ENCODE data around the gene RAB31. TPM values are rescaled to one million over a fixed set of nuclear protein-coding genes. Genes with fewer than 3 reads are reported as not detected.
A peak's percentile ranks its signal among the peaks of the same experiment; 100 is the strongest.

Gene RAB31
- total RNA-seq, 4 donors from 2014 or later = 94.0 to 145 (median 107) TPM

DNA sequence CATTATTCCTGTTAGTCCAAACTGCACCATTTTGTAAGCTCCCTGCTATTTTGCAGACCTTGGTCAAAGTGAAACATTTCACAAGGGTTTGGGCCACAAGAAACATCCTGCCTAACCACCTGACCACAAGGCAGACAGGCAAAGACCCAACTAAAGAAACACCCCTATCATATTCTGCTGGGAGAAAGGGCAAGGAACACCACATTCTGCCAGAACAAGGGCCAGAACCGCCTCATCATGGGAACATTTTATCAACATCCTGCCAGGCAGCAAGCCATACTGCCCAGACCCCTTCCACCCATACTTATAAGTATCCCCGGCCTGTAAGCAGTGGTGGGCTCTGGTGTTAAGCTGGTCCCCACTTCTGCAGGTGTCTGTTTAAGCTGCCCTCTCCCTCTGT, 12.0 kb upstream of the RAB31 start:
- Histone ChIP-seq H3K9me3 (no peaks in the 10 kb centered on the region), H3K27ac (replicated peaks in 1 of 4) (no peak overlapping the region), H3K4me1 (no peaks in the 10 kb centered on the region), H3K27me3 (no peaks in the 10 kb centered on the region), H3K36me3 (no peaks in the 10 kb centered on the region), H3K4me3 (no peak overlapping the region)
- peak; percentile 57 for DNase-seq (ENCODE audit: extremely low spot score)
- WGBS = 55% methylated on average over 2 of the region's 2 CpGs
- intact Hi-C loops (cut with DNase I) = no loop called here
- no peak for TF ChIP-seq POLR2AphosphoS5 (IDR thresholded peaks at IDR 0.05)
- TF ChIP-seq POLR2A (IDR thresholded peaks at IDR 0.05; ENCODE audit: low read depth) = no peak
- no peak for TF ChIP-seq EP300 (IDR thresholded peaks at IDR 0.05)
- TF ChIP-seq, protein P1, sequence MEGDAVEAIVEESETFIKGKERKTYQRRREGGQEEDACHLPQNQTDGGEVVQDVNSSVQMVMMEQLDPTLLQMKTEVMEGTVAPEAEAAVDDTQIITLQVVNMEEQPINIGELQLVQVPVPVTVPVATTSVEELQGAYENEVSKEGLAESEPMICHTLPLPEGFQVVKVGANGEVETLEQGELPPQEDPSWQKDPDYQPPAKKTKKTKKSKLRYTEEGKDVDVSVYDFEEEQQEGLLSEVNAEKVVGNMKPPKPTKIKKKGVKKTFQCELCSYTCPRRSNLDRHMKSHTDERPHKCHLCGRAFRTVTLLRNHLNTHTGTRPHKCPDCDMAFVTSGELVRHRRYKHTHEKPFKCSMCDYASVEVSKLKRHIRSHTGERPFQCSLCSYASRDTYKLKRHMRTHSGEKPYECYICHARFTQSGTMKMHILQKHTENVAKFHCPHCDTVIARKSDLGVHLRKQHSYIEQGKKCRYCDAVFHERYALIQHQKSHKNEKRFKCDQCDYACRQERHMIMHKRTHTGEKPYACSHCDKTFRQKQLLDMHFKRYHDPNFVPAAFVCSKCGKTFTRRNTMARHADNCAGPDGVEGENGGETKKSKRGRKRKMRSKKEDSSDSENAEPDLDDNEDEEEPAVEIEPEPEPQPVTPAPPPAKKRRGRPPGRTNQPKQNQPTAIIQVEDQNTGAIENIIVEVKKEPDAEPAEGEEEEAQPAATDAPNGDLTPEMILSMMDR (IDR thresholded peaks at IDR 0.05) = no peak

DNA sequence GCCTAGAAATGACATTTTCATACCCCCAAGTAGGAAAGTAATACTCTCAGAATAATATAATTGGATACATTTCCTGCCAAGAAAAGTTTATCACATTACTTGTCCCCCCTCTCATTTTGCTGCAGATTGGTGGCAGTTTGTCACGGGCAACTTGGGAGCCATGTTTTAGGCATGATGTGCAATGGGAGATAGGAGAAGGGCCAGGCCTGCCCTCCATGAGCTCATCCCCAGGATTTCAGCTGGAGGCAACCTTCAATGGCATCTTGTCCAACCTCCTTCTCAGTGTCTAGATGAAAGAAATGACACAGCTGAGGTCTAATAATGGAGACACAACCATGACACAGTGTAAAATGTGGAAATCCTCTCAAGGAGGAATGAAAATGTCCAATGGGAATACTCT, 11.4 kb upstream of the RAB31 start:
- H3K36me3 ChIP-seq = no peaks in the 10 kb centered on the region
- peak; percentile 10 for DNase-seq (ENCODE audit: extremely low spot score)
- no peaks in the 10 kb centered on the region for H3K4me1 ChIP-seq
- intact Hi-C loops (cut with DNase I) = no loop called here
- H3K4me3 ChIP-seq = no peak overlapping the region
- 89% methylated on average over 1 of the region's 1 CpG for WGBS
- TF ChIP-seq EP300 (IDR thresholded peaks at IDR 0.05) (no peak), POLR2AphosphoS5 (IDR thresholded peaks at IDR 0.05) (no peak), POLR2A (IDR thresholded peaks at IDR 0.05; ENCODE audit: low read depth) (no peak)
- TF ChIP-seq, protein P1 (IDR thresholded peaks at IDR 0.05) = no peak
- H3K9me3 ChIP-seq = no peaks in the 10 kb centered on the region
- no peaks in the 10 kb centered on the region for H3K27me3 ChIP-seq
- H3K27ac ChIP-seq (replicated peaks in 1 of 4) = no peak overlapping the region

DNA sequence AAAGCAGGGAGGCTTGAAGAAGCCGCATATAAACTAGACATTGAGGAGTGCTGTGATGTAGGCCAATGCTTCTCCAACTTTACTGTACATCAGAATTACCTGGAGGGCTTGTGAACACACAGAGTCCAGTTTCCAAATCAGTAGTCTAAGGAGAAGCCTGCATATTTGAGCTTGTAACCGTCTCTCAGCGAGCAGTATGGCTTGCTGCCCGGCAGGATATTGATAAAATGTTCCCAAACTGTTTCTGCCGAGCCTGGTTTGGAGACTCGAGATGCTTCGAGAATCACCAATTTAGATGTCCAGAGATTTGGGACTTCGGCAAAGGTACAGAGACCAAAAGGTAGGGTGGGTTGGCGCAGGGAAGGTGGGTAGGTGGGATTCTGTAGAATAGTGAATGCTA, 11.0 kb upstream of the RAB31 start:
- DNase-seq (ENCODE audit: extremely low spot score) = no peak
- Histone ChIP-seq H3K27ac (replicated peaks in 1 of 4) (no peak overlapping the region), H3K4me1 (no peaks in the 10 kb centered on the region), H3K4me3 (no peak overlapping the region), H3K27me3 (no peaks in the 10 kb centered on the region), H3K9me3 (no peaks in the 10 kb centered on the region), H3K36me3 (no peaks in the 10 kb centered on the region)
- TF ChIP-seq POLR2A (IDR thresholded peaks at IDR 0.05; ENCODE audit: low read depth) = no peak
- no peak for TF ChIP-seq POLR2AphosphoS5 (IDR thresholded peaks at IDR 0.05)
- TF ChIP-seq EP300 (IDR thresholded peaks at IDR 0.05) = no peak
- TF ChIP-seq, protein P1 (IDR thresholded peaks at IDR 0.05) = no peak
- intact Hi-C loops (cut with DNase I) = no loop called here
- 92% methylated on average over 9 of the region's 9 CpGs for WGBS

DNA sequence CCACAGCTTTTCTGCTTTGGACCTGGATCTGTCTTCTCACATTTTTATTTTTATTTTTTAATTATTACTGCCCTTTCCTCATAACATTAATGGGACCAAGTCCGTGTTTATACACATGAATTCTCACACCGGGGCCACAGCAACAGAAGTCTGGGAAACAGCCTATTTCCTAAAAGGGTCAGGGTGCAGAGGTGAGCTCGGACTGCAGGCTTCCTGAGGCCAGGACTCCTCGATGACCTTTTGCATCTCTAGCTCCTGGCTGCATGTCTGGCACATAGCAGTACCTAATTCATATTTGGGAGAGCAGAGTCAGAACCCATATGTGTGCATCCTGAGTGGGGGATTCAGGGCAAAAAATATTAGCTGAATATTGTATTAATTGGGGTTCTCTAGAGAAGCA, 9.6 kb upstream of the RAB31 start:
- Histone ChIP-seq H3K27me3 (no peaks in the 10 kb centered on the region), H3K9me3 (no peaks in the 10 kb centered on the region), H3K27ac (replicated peaks in 1 of 4) (no peak overlapping the region), H3K4me3 (no peak overlapping the region), H3K4me1 (no peaks in the 10 kb centered on the region), H3K36me3 (no peaks in the 10 kb centered on the region)
- DNase-seq (ENCODE audit: extremely low spot score) = no peak
- TF ChIP-seq POLR2A (IDR thresholded peaks at IDR 0.05; ENCODE audit: low read depth) (no peak), POLR2AphosphoS5 (IDR thresholded peaks at IDR 0.05) (no peak)
- TF ChIP-seq, protein P1 (IDR thresholded peaks at IDR 0.05) = no peak
- WGBS = 93% methylated on average over 4 of the region's 4 CpGs
- intact Hi-C loops (cut with DNase I) = no loop called here

DNA sequence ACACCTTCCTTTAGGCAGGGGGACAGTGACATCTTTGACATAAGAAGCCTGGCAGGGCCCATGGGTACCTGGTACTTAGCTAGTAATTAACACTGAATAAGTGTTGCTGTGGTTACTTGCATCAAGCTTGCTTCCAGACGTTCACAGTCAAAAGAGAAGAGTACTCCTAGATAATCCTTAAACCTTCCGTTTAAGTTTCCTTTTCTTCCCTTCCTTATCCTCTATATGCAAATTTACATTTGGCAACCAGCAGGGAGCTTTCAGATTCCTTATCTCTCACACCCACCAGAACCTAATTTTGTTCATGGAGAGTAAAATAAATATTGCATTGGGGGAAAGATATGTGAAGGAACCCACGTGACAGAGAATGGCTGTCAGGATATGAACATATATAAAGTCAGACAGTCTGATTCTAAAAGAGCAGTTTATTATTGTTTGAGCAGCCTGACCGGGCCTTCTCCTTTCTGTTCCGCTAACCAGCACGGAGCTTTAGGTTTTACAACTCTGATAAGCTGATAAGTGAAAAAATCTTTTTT, 7.8 kb upstream of the RAB31 start:
- H3K9me3 ChIP-seq = no peaks in the 10 kb centered on the region
- TF ChIP-seq POLR2AphosphoS5 (IDR thresholded peaks at IDR 0.05) (no peak), POLR2A (IDR thresholded peaks at IDR 0.05; ENCODE audit: low read depth) (no peak), EP300 (IDR thresholded peaks at IDR 0.05) (no peak)
- TF ChIP-seq, protein P1 (IDR thresholded peaks at IDR 0.05) = no peak
- intact Hi-C loops (cut with DNase I) = no loop called here
- DNase-seq (ENCODE audit: extremely low spot score) = no peak
- H3K27me3 ChIP-seq = no peaks in the 10 kb centered on the region
- H3K27ac ChIP-seq (replicated peaks in 1 of 4) = no peak overlapping the region
- WGBS = 53% methylated on average over 6 of the region's 6 CpGs
- no peak overlapping the region for H3K4me3 ChIP-seq
- no peaks in the 10 kb centered on the region for H3K36me3 ChIP-seq
- peaks cover 5 to 12% (median 10%) of the 10 kb centered on the region in 4 donors for H3K4me1 ChIP-seq

Data from esophagus muscularis mucosa (tissue), 4 donors.